Heart left ventricle (tissue), 16 donors: ENCODE results near the gene ZNF766. TPM values are rescaled to one million over a fixed set of nuclear protein-coding genes. Genes with fewer than 3 reads are reported as not detected.
"Not testable (repeated sequence)": the region's sequence is repeated elsewhere in the genome, so short reads cannot be mapped to it uniquely, and the experiment has no call there.

Experiments
- ATAC-seq, 4 donors: fragments of 200-7000 bp; cut with Tn5 transposase; one replicate each; pipeline ENCODE4 v1.9.1; 2020 to 2022; ENCODE audit warnings: moderate library complexity in 4 of 4, mild to moderate bottlenecking in 3 of 4, moderate number of reproducible peaks in 1 of 4
- DNase-seq, 5 donors: peaks; one replicate each; pipeline ENCODE4 v3.0.0-alpha.2; 2020
- H3K27ac ChIP-seq, 12 donors: fragments of 200-600 bp; sonication (generic) in 4 of 12; one replicate each; pipeline versions ENCODE4 v1.5.0 to v1.8.0; 2016 to 2022; ENCODE audit warnings: mild to moderate bottlenecking in 2 of 12
- H3K27me3 ChIP-seq, 9 donors: fragments of 200-600 bp; sonication (generic) in 2 of 9; one replicate each; pipeline versions ENCODE4 v1.5.1 to v1.8.0; 2016 to 2022; ENCODE audit warnings: mild to moderate bottlenecking in 3 of 9
- H3K36me3 ChIP-seq, 9 donors: fragments of 200-600 bp; sonication (generic) in 2 of 9; one replicate each; pipeline versions ENCODE4 v1.5.0 to v1.8.0; 2018 to 2022; ENCODE audit warnings: mild to moderate bottlenecking in 2 of 9
- H3K4me1 ChIP-seq, 12 donors: fragments of 200-600 bp; sonication (generic) in 4 of 12; one replicate each; pipeline versions ENCODE4 v1.5.0 to v1.8.0; 2016 to 2022; ENCODE audit warnings: mild to moderate bottlenecking in 3 of 12
- H3K4me3 ChIP-seq, 12 donors: fragments of 200-600 bp; sonication (generic) in 4 of 12; one replicate each; pipeline versions ENCODE4 v1.5.0 to v1.8.0; 2017 to 2022; ENCODE audit warnings: mild to moderate bottlenecking in 9 of 12, moderate library complexity in 4 of 12
- H3K9me3 ChIP-seq, 12 donors: fragments of 200-600 bp; sonication (generic) in 4 of 12; one replicate each; pipeline versions ENCODE4 v1.5.0 to v1.8.0; 2016 to 2022; ENCODE audit warnings: mild to moderate bottlenecking in 1 of 12
- CTCF ChIP-seq, 12 donors: fragments of 200-600 bp; sonication (generic) in 4 of 12; IDR thresholded peaks; one replicate each; pipeline versions ENCODE4 v1.5.0 to v1.8.0; 2018 to 2022; ENCODE audit warnings: antibody characterized with exemption in 12 of 12, mild to moderate bottlenecking in 5 of 12
- POLR2A ChIP-seq, 2 donors: fragments of 450-650 bp; IDR thresholded peaks; one replicate each; pipeline ENCODE4 v1.6.1; 2017; ENCODE audit warnings: antibody characterized with exemption in 2 of 2, mild to moderate bottlenecking in 2 of 2, moderate library complexity in 2 of 2
- WGBS, 4 donors: extraction: QIAGEN DNeasy Blood & Tissue Kit in 2 of 4; methylation state at CpG; one replicate each; pipeline versions ENCODE4 v1.1.5 to v1.1.7; 2013 to 2018; 5-methylcytosine and 5-hydroxymethylcytosine counted together
- intact Hi-C, 10 donors: fragments of 100-400 bp; cut with DNase I; formaldehyde crosslinking; loops; one replicate each; pipeline versions ENCODE4 v1.11.1 to v1.14.2; 2022
- microRNA counts, 2 donors: library from miRNA; unstranded; fragments of <30 nt; microRNA quantifications; one replicate each; lab custom pipeline; 2016
- microRNA-seq, 4 donors: library from miRNA; unstranded; fragments of <30 nt; microRNA quantifications; one replicate each; pipeline versions ENCODE4 to v1.2.0, GENCODE V29; 2017 to 2020
- polyA plus RNA-seq, 2 donors: library from polyadenylated mRNA; stranded (reverse); fragments of 200-250 nt; gene quantifications; one replicate each; pipeline ENCODE4 v1.2.3, GENCODE V29; 2013
- total RNA-seq, 9 donors: library from RNA; depleted of rRNA in 2 of 9; stranded (reverse); fragments of >200 nt in 2 of 9; fragmentation: NEBNext Ultra II Directional in 3 of 9; extraction: Animal tissue kit (Norgen Biotek cat#: 25700) in 3 of 9; gene quantifications; one replicate each; pipeline versions ENCODE4 v1.1.0 to v1.2.4, GENCODE V29; 2016 to 2023
- donor health status: ischemic (EF 13 %, LVEDD 7.1; RV severe dilation, severe dysfunction).
- donor health status: healthy with polysubstance abuse.
- donor health status: DM: no; HTN: yes; CAD: no.
- donor health status: DM: no; HTN: no; CAD: no.
- donor health status: ischemic (EF 25% LVEDD 6.9; RV normal size, moderate dysfunction).
- donor health status: ischemic (EF 25% LVEDD 5.7; RV mildly dilated, moderate dysfunction).
- donor health status: healthy.
- donor health status: DM: yes; HTN: yes; CAD: no.
- donor health status: ischemic (EF 35%, LVEDD 5.7; RV mildly dilated, moderate dysfunction).
- donor health status: nonischemic (EF 11% LVEDD 7.7; RV severe dilation, severe dysfunction).
- donor health status: DM: yes; HTN: yes; CAD: no.
- donor health status: PGD.
- donor health status: ischemic (EF 29% LVEDD 5.4; RV normal size, mild dysfunction).
- donor health status: nonischemic (EF 23%, LVEDD 6.1; RV moderate dilation, normal function).

The ZNF766 gene
- total and polyA plus RNA-seq, 11 donors, result 2.9 to 16.6 (median 9.4) TPM

GRCh38 chr19:52336791-52337381, 67.5 kb downstream of the ZNF766 start:
- WGBS, 4 donors, result 2 to 4% (median 3%) methylated on average over 9 of the region's 9 CpGs
- Histone ChIP-seq H3K27ac (peak overlapping the region in 11 of 12 donors; percentile 58 to 89 (median 79)), H3K4me3 (peak overlapping the region; percentile 57 to 98 (median 81)), H3K27me3 (no peaks in the 10 kb centered on the region), H3K4me1 (peaks cover 0 to 19% (median 7%) of the 10 kb centered on the region in 12 donors), H3K9me3 (peaks cover 0 to 39% (median 21%) of the 10 kb centered on the region in 12 donors), H3K36me3 (no peaks in the 10 kb centered on the region)
- TF ChIP-seq POLR2A (IDR thresholded peaks at IDR 0.05), result no peak
- no peak for TF ChIP-seq CTCF (IDR thresholded peaks at IDR 0.05)
- intact Hi-C loops, result loop anchor here in 2 of 10 donors (5.0 kb wide), 1 partner anchor 40 kb away; the partner anchor contains the start of gene ZNF480 (in 2 of the 2)
- no peak for DNase-seq
- ATAC-seq, result peak in 1 of 4 donors; percentile 12

- Histone ChIP-seq H3K4me1 (peaks cover 0 to 19% (median 9%) of the 10 kb centered on the region in 12 donors), H3K9me3 (peaks cover 0 to 18% (median 3%) of the 10 kb centered on the region in 12 donors)
- not testable (repeated sequence) for H3K27ac ChIP-seq, H3K27me3 ChIP-seq, H3K36me3 ChIP-seq, DNase-seq, H3K4me3 ChIP-seq, ATAC-seq
- intact Hi-C loops, result loop anchor here in 2 of 10 donors (5.0 kb wide), 1 partner anchor 42 kb away; the partner anchor contains the start of gene ZNF480 (in 2 of the 2)
- 78 to 89% (median 82%) methylated on average over 3 of the region's 3 CpGs for WGBS, 4 donors
These were observed 69.6 kb downstream of the ZNF766 start for GRCh38 chr19:52339022-52339421.

GRCh38 chr19:52343548-52343947, 74.2 kb downstream of the ZNF766 start:
- ATAC-seq, result peak in 3 of 4 donors; percentile 48 to 75 (median 75)

GRCh38 chr19:52345162-52345561, 75.8 kb downstream of the ZNF766 start:
- H3K27me3 ChIP-seq, result no peaks in the 10 kb centered on the region
- peaks cover 0 to 14% (median 0%) of the 10 kb centered on the region in 12 donors for H3K9me3 ChIP-seq
- WGBS, 4 donors, result 83 to 85% (median 84%) methylated on average over 6 of the region's 6 CpGs

More at GRCh38 chr19:52343548-52343947, 74.2 kb downstream of the ZNF766 start:
- Histone ChIP-seq H3K27ac (peak overlapping the region in 1 of 12 donors; percentile 44), H3K4me1 (peaks cover 0 to 8% (median 0%) of the 10 kb centered on the region in 12 donors), H3K27me3 (no peaks in the 10 kb centered on the region), H3K36me3 (peaks cover 0 to 13% (median 10%) of the 10 kb centered on the region in 9 donors), H3K9me3 (peaks cover 0 to 6% (median 0%) of the 10 kb centered on the region in 12 donors), H3K4me3 (no peak overlapping the region)
- WGBS, 4 donors, result 13 to 17% (median 15%) methylated on average over 7 to 8 of the region's 8 CpGs
- peak in 4 of 5 donors; percentile 50 to 65 (median 61) for DNase-seq
- TF ChIP-seq POLR2A (IDR thresholded peaks at IDR 0.05), result no peak
- TF ChIP-seq CTCF (IDR thresholded peaks at IDR 0.05), result peak; percentile 48 to 77 (median 62)
- intact Hi-C loops, result loop anchor here in 4 of 10 donors (5.0 to 10.0 kb wide), 3 partner anchors 231 to 404 kb away; partner anchors contain the start of gene ZNF701 (in 1 of the 4)

More at GRCh38 chr19:52345162-52345561, 75.8 kb downstream of the ZNF766 start:
- ATAC-seq (no peak), DNase-seq (no peak)
- H3K36me3 ChIP-seq, result peaks cover 0 to 29% (median 22%) of the 10 kb centered on the region in 9 donors
- intact Hi-C loops, result loop anchor here in 3 of 10 donors (10.0 kb wide), 2 partner anchors 230 to 400 kb away; partner anchors contain the start of gene ZNF701 (in 1 of the 3)
- peaks cover 0 to 8% (median 0%) of the 10 kb centered on the region in 12 donors for H3K4me1 ChIP-seq
- TF ChIP-seq CTCF (IDR thresholded peaks at IDR 0.05) (no peak), POLR2A (IDR thresholded peaks at IDR 0.05) (no peak)
- no peak overlapping the region for H3K4me3 ChIP-seq
- H3K27ac ChIP-seq, result no peak overlapping the region

MicroRNAs within 50 kb of the gene (microRNA counts, 767-probe panel; counts per million panel counts)
- microRNA hsa-miR-643 (lab: Ali Mortazavi, UCI), result 0 to 71.6 counts per million in 2 donors

Small RNAs within 50 kb of the gene (microRNA-seq; reads per million reads assigned to microRNA genes)
- 1.7 to 3.1 (median 1.9) reads per million in 4 donors for gene MIR643
- 0 to 0.13 (median 0) reads per million in 4 donors for gene MIR6801

Other genes starting within 250 kb of the ZNF766 start
- 1 to 10 TPM; 4.6 to 7.9 (median 6.8) TPM for gene ZNF614, start 241.2 kb upstream of the ZNF766 start, total RNA-seq
- gene ZNF614, start 241.2 kb upstream of the ZNF766 start, polyA plus RNA-seq, result 1 to 10 TPM; 2.1 to 5.6 TPM
- 10 to 100 TPM in 1 of 9 donors, 1 to 10 TPM in 8; 3.4 to 10.9 (median 8.2) TPM for gene ZNF432, start 220.7 kb upstream of the ZNF766 start, total RNA-seq
- 1 to 10 TPM; 5.4 to 8.0 TPM for gene ZNF432, start 220.7 kb upstream of the ZNF766 start, polyA plus RNA-seq
- gene ZNF841, start 173.8 kb upstream of the ZNF766 start, total RNA-seq, result 10 to 100 TPM in 3 of 9 donors, 1 to 10 TPM in 6; 6.8 to 12.9 (median 8.5) TPM
- gene ZNF841, start 173.8 kb upstream of the ZNF766 start, polyA plus RNA-seq, result 1 to 10 TPM; 6.2 to 6.8 TPM
- 10 to 100 TPM in 1 of 9 donors, 1 to 10 TPM in 8; 1.8 to 10.0 (median 6.7) TPM for gene ZNF616, start 129.6 kb upstream of the ZNF766 start, total RNA-seq
- gene ZNF616, start 129.6 kb upstream of the ZNF766 start, polyA plus RNA-seq, result 1 to 10 TPM; 1.7 to 3.4 TPM
- 10 to 100 TPM in 2 of 9 donors, 1 to 10 TPM in 7; 4.1 to 11.0 (median 7.3) TPM for gene ZNF836, start 98.0 kb upstream of the ZNF766 start, total RNA-seq
- 1 to 10 TPM; 3.0 to 4.7 TPM for gene ZNF836, start 98.0 kb upstream of the ZNF766 start, polyA plus RNA-seq
- 100 to 1,000 TPM; 345 to 447 (median 370) TPM for gene PPP2R1A, start 79.5 kb upstream of the ZNF766 start, total RNA-seq
- 100 to 1,000 TPM; 258 to 294 TPM for gene PPP2R1A, start 79.5 kb upstream of the ZNF766 start, polyA plus RNA-seq
- gene ZNF480, start 27.6 kb downstream of the ZNF766 start, total RNA-seq, result 10 to 100 TPM in 8 of 9 donors, 1 to 10 TPM in 1; 9.8 to 20.2 (median 13.3) TPM
- 10 to 100 TPM; 10.3 to 16.3 TPM for gene ZNF480, start 27.6 kb downstream of the ZNF766 start, polyA plus RNA-seq
- gene ZNF610, start 66.7 kb downstream of the ZNF766 start, total RNA-seq, result 1 to 10 TPM; 2.5 to 8.2 (median 3.4) TPM
- 1 to 10 TPM; 2.4 to 2.8 TPM for gene ZNF610, start 66.7 kb downstream of the ZNF766 start, polyA plus RNA-seq
- gene ZNF880, start 100.3 kb downstream of the ZNF766 start, total RNA-seq, result 10 to 100 TPM; 11.4 to 30.6 (median 17.0) TPM
- gene ZNF880, start 100.3 kb downstream of the ZNF766 start, polyA plus RNA-seq, result 10 to 100 TPM; 16.4 to 19.5 TPM
- gene ZNF528, start 128.3 kb downstream of the ZNF766 start, total RNA-seq, result 10 to 100 TPM in 8 of 9 donors, 1 to 10 TPM in 1; 8.2 to 24.6 (median 18.4) TPM
- gene ZNF528, start 128.3 kb downstream of the ZNF766 start, polyA plus RNA-seq, result 10 to 100 TPM; 10.7 to 14.6 TPM
- under 1 TPM in 8 of 9 donors, not detected in 1; 0.27 to 0.63 (median 0.45) TPM for gene ZNF534, start 159.6 kb downstream of the ZNF766 start, total RNA-seq
- gene ZNF534, start 159.6 kb downstream of the ZNF766 start, polyA plus RNA-seq, result under 1 TPM; 0.11 to 0.30 TPM
- 1 to 10 TPM in 8 of 9 donors, under 1 TPM in 1; 0.64 to 4.7 (median 2.1) TPM for gene ZNF578, start 184.0 kb downstream of the ZNF766 start, total RNA-seq
- 1 to 10 TPM; 1.3 to 1.9 TPM for gene ZNF578, start 184.0 kb downstream of the ZNF766 start, polyA plus RNA-seq